HepG2 (cell line): ENCODE data around the gene BMPER.

Source experiments
- ARNT ChIP-seq: fragments of 450-650 bp; IDR thresholded peaks from 2 replicates; pipeline ENCODE4 v1.6.1; 2017
- FOXJ3 ChIP-seq: sonication (generic); formaldehyde crosslinking; IDR thresholded peaks from 2 replicates; pipeline ENCODE4 v1.4.0; 2020; ENCODE audit warnings: missing genetic modification reagents, mild to moderate bottlenecking, borderline replicate concordance
- HMGXB4 ChIP-seq, 2 experiments: sonication (generic) in 1 of 2; formaldehyde crosslinking in 1 of 2; IDR thresholded peaks; 2 replicates each; pipeline versions ENCODE4 v1.4.0 to v1.6.1; 2018 to 2020; ENCODE audit warnings: missing genetic modification reagents in 2 of 2, borderline replicate concordance in 1 of 2, low read depth in 1 of 2, mild to moderate bottlenecking in 1 of 2, missing biosample characterization in 1 of 2
- ISL2 ChIP-seq: sonication (generic); formaldehyde crosslinking; IDR thresholded peaks from 2 replicates; pipeline ENCODE4 v1.5.0; 2020; ENCODE audit warnings: missing genetic modification reagents
- KAT7 ChIP-seq: IDR thresholded peaks from 2 replicates; pipeline ENCODE4 v1.6.1; 2018; ENCODE audit warnings: borderline replicate concordance, missing compliant biosample characterization
- KDM6A ChIP-seq: IDR thresholded peaks from 2 replicates; pipeline ENCODE4 v1.6.1; 2016; ENCODE audit warnings: low read depth
- SNAPC5 ChIP-seq: sonication (generic); formaldehyde crosslinking; IDR thresholded peaks from 2 replicates; pipeline ENCODE4 v1.8.1; 2023; ENCODE audit warnings: mild to moderate bottlenecking, missing genetic modification reagents, borderline replicate concordance
- TAF1 ChIP-seq: sonication (generic); formaldehyde crosslinking; IDR thresholded peaks from 2 replicates; pipeline ENCODE4 v1.4.0; 2020; ENCODE audit warnings: missing genetic modification reagents
- ZFYVE20 ChIP-seq: sonication (generic); formaldehyde crosslinking; IDR thresholded peaks from 2 replicates; pipeline ENCODE4 v1.8.0; 2023; ENCODE audit warnings: low read depth, mild to moderate bottlenecking, moderate library complexity, missing genetic modification reagents, borderline replicate concordance
- ZNF274 ChIP-seq: sonication (generic); formaldehyde crosslinking; IDR thresholded peaks from 2 replicates; pipeline ENCODE4 v1.5.1; 2020; ENCODE audit warnings: mild to moderate bottlenecking, missing genetic modification reagents
- ZNF780A ChIP-seq: sonication (generic); formaldehyde crosslinking; IDR thresholded peaks from 2 replicates; pipeline ENCODE4 v1.8.0; 2022; ENCODE audit warnings: mild to moderate bottlenecking, missing genetic modification reagents, moderate library complexity

GRCh38 chr7:33870120-33870519, 35.2 kb upstream of the BMPER start:
- TF ChIP-seq KAT7 (CRISPR knock-in tag) (no peak), TAF1 (CRISPR knock-in tag) (no peak), ZFYVE20 (no peak), ZNF274 (CRISPR knock-in tag) (no peak), HMGXB4 (CRISPR knock-in tag; IDR thresholded peaks at IDR 0.05; ENCODE audit: borderline replicate concordance in 1 of 2, low read depth in 1 of 2) (no peak), ZNF780A (CRISPR knock-in tag) (no peak), KDM6A (CRISPR knock-in tag) (no peak), FOXJ3 (CRISPR knock-in tag) (no peak), ARNT (no peak), SNAPC5 (CRISPR knock-in tag) (no peak), ISL2 (CRISPR knock-in tag) (no peak)
